BE2C (cell line): ENCODE measurements around the gene STK39.

Experiments
- DNase-seq: peaks from one replicate; pipeline ENCODE4 v3.0.0-alpha.2; 2020
- H3K27me3 ChIP-seq: fragments of 250-450 bp; sonication (Bioruptor Pico); 2 replicates; pipeline ENCODE4 v1.5.1; 2020; ENCODE audit warnings: mild to moderate bottlenecking
- H3K36me3 ChIP-seq: fragments of 250-450 bp; sonication (Bioruptor Pico); 2 replicates; pipeline ENCODE4 v1.5.1; 2020; ENCODE audit warnings: mild to moderate bottlenecking
- H3K4me1 ChIP-seq: fragments of 250-450 bp; sonication (Bioruptor Pico); 2 replicates; pipeline ENCODE4 v1.5.1; 2020
- H3K4me3 ChIP-seq: 2 replicates; pipeline ENCODE4 v1.5.1; 2011; ENCODE audit warnings: low read depth, low read length
- H3K9me3 ChIP-seq: fragments of 250-450 bp; sonication (Bioruptor Pico); 2 replicates; pipeline ENCODE4 v1.5.1; 2020
- TF ChIP-seq, protein P1 (sequence below): IDR thresholded peaks from 2 replicates; pipeline ENCODE4 v1.5.1; 2012; ENCODE audit warnings: mild to moderate bottlenecking, low read depth, low read length

Gene STK39

DNA sequence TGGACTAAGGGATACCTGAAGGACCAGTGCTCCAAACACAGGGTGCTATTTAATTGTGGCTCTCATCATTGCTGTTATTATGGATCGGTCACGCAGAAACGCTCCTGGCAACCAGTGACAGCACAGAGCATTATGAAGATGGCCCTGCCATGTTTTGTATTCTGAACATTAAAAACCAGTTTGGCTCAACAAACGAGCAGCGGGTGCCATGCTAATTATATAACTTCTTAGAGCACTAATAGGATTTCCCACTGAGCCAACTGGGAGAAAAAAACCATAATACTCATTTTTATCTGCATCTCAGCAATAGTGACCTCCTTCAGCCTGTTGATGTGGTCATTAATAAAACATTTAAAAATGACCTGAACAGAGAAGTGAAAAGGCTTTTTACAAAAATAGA is 212.8 kb downstream of the STK39 start:
- H3K27me3 ChIP-seq = no peaks in the 10 kb centered on the region
- no peak for DNase-seq
- TF ChIP-seq, protein P1, sequence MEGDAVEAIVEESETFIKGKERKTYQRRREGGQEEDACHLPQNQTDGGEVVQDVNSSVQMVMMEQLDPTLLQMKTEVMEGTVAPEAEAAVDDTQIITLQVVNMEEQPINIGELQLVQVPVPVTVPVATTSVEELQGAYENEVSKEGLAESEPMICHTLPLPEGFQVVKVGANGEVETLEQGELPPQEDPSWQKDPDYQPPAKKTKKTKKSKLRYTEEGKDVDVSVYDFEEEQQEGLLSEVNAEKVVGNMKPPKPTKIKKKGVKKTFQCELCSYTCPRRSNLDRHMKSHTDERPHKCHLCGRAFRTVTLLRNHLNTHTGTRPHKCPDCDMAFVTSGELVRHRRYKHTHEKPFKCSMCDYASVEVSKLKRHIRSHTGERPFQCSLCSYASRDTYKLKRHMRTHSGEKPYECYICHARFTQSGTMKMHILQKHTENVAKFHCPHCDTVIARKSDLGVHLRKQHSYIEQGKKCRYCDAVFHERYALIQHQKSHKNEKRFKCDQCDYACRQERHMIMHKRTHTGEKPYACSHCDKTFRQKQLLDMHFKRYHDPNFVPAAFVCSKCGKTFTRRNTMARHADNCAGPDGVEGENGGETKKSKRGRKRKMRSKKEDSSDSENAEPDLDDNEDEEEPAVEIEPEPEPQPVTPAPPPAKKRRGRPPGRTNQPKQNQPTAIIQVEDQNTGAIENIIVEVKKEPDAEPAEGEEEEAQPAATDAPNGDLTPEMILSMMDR = no peak

DNA sequence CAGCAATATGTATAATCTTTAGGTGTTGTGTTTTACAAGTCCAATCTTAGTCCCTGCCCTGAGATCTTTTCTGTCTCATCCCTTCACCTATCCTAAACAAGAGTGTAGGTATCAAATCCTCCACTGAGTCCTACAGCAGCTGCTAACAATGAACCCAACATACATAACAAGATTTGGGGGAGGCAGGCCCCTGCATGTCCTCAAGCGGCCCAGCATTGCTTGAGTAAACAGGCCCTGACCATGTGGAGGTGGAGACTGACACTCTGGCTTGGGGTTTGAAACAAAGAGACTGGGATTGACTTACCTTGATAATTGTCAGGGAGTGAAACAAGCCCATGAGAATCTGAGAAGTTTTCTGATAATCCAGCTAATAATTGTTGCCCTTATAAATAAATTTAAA is 213.4 kb downstream of the STK39 start:
- no peaks in the 10 kb centered on the region for H3K36me3 ChIP-seq
- no peak overlapping the region for H3K4me3 ChIP-seq
- TF ChIP-seq, protein P1 = no peak
- H3K4me1 ChIP-seq = no peaks in the 10 kb centered on the region
- H3K27me3 ChIP-seq = no peaks in the 10 kb centered on the region
- no peaks in the 10 kb centered on the region for H3K9me3 ChIP-seq
- no peak for DNase-seq

More for the DNA sequence above, 212.8 kb downstream of the STK39 start:
- no peak overlapping the region for H3K4me3 ChIP-seq
- no peaks in the 10 kb centered on the region for H3K36me3 ChIP-seq
- H3K9me3 ChIP-seq = no peaks in the 10 kb centered on the region
- H3K4me1 ChIP-seq = no peaks in the 10 kb centered on the region

DNA sequence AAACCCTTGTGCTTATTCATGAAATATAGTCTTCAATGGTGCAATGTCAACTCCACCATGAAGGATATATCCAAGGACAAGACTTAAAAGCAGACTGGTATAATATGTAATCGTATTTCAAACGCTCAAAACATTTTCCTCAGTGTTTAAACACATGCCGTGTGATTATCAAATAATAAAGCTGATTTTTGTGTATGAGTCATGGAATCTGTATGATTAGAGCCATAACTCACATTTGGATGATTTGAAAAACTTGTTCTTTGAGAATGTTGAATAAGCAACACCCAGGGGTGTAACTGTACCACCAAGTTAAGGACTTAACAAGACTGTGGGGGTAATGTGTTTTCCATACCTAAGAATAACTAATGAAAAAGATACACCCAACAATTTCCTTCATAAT is 215.3 kb downstream of the STK39 start:
- H3K4me1 ChIP-seq = no peaks in the 10 kb centered on the region
- no peaks in the 10 kb centered on the region for H3K27me3 ChIP-seq
- TF ChIP-seq, protein P1 = no peak
- H3K9me3 ChIP-seq = no peaks in the 10 kb centered on the region
- no peak overlapping the region for H3K4me3 ChIP-seq
- DNase-seq = no peak
- H3K36me3 ChIP-seq = no peaks in the 10 kb centered on the region

DNA sequence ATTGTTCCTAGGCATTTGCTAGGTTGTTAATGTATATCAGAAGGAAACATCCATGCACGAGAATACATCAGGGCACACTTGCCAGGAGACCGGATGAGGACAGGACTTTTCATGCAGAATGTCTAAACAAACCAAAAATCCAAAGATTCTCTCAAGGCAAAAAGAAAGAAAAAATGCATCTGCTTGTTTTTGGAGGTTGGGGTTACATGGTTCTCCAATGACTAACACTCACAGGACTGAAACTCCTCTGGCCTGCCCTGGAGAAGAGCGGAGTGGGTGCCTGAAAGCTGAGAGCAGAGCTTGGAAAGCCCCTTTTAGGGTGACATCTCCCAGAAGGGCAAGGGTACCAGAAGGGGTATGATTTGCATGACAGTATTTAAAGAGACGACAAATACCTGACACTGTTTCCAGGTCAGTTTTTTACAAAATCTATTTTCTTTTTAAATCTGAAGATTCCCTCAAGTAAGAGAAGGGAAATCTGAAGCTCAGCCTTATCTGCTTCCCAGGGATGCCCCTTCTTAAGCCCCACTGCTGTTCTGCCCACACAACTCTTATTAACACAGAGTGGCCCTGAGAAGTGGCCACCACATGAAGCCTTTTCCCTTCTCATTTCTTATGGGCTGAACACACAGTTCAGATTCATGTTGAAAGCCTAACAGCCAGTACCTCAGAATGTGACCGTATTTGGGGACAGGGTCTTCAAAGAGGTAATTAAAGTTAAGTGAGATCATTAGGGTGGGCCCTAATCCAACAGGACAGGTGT is 216.4 kb downstream of the STK39 start:
- no peaks in the 10 kb centered on the region for H3K4me1 ChIP-seq
- H3K27me3 ChIP-seq = no peaks in the 10 kb centered on the region
- no peak for DNase-seq
- no peaks in the 10 kb centered on the region for H3K36me3 ChIP-seq
- H3K4me3 ChIP-seq = no peak overlapping the region
- H3K9me3 ChIP-seq = no peaks in the 10 kb centered on the region
- TF ChIP-seq, protein P1 = no peak

DNA sequence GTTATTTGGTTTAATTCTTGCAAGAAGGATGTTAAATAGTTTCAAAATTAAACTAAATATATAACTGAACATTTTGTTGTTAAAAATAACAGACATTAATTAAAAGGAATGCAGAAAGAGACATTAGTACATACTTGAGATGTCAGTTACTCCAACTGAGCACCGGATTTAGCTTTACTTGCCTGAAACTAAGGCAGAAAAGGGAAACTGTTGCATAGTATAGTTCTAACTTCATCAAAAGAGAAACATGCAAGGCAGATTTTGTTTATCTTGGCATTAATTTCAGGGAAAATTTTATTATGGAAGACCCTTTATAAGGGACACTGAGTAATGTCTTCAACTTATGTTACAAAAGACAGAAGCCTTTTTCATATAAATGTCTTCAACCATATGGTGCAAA is 218.3 kb downstream of the STK39 start:
- Histone ChIP-seq H3K4me1 (no peaks in the 10 kb centered on the region), H3K27me3 (no peaks in the 10 kb centered on the region), H3K36me3 (no peaks in the 10 kb centered on the region), H3K4me3 (no peak overlapping the region), H3K9me3 (no peaks in the 10 kb centered on the region)
- TF ChIP-seq, protein P1 = no peak
- DNase-seq = no peak

DNA sequence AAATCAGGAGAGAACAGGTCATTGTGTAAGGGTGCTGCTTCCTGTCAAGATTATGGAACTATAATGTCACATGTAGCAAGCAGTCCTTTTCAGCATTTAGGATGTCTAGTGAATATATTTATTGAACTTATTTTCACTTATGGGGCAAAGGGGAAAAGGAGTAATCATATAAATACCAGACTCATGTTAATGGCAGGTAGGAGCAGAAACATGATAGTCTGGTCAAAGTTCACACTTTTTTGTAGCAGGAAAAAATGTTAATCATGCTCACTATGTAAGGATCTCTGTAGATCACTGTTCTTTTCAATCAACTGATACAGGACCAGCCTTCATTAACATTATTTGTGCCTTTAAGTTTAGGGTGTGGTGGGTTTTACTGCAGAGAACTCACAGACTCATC is 219.0 kb downstream of the STK39 start:
- no peaks in the 10 kb centered on the region for H3K9me3 ChIP-seq
- no peaks in the 10 kb centered on the region for H3K4me1 ChIP-seq
- no peak for DNase-seq
- no peak overlapping the region for H3K4me3 ChIP-seq
- TF ChIP-seq, protein P1 = no peak
- no peaks in the 10 kb centered on the region for H3K36me3 ChIP-seq
- no peaks in the 10 kb centered on the region for H3K27me3 ChIP-seq
